ACHN (cell line): ENCODE results near the gene GRAMD1B.

Experiments used
- DNase-seq: peaks from one replicate; pipeline ENCODE4 v3.0.0-alpha.2; 2015
- in situ Hi-C: cut with HindIII; loops from 2 replicates; pipeline ENCODE4 v1.10.0; 2017; ENCODE audit warnings: low sequenced_read_pairs, low pct_ligation_motif_present, low pct_unique_long_range_greater_than_20kb

The GRAMD1B gene

DNA sequence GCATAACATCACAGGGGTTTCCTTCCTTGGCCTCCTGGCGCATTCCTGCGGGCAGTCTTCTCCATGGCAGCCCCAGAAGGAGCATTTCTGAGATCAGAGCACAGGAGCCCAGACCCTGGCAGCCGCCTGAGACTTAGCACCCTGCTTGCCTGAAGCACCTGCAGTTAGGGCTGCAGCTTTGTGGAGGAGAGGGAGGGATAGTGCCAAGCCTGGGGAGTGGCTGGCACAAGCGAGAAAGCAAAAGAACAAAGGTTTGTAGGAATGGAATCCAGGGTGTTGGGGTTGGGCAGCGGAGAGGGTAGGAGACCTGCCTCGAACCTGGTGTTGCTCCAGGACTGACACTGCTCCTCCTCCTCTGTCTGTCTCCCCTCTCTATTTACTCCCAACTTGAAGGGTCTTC is 157.5 kb downstream of the GRAMD1B start:
- no peak for DNase-seq
- in situ Hi-C loops: no loop called here

- in situ Hi-C loops: no loop called here
Measured at GRCh38 chr11:123588117-123588863, 158.2 kb downstream of the GRAMD1B start.

GRCh38 chr11:123588864-123589262 is 158.8 kb downstream of the GRAMD1B start:
- in situ Hi-C loops: no loop called here
- no peak for DNase-seq

More at GRCh38 chr11:123588117-123588863, 158.2 kb downstream of the GRAMD1B start:
- no peak for DNase-seq

GRCh38 chr11:123590296-123590912 is 160.3 kb downstream of the GRAMD1B start:
- peak; percentile 85 for DNase-seq
- in situ Hi-C loops: no loop called here

GRCh38 chr11:123593570-123593969 is 163.5 kb downstream of the GRAMD1B start:
- in situ Hi-C loops: no loop called here
- no peak for DNase-seq

DNA sequence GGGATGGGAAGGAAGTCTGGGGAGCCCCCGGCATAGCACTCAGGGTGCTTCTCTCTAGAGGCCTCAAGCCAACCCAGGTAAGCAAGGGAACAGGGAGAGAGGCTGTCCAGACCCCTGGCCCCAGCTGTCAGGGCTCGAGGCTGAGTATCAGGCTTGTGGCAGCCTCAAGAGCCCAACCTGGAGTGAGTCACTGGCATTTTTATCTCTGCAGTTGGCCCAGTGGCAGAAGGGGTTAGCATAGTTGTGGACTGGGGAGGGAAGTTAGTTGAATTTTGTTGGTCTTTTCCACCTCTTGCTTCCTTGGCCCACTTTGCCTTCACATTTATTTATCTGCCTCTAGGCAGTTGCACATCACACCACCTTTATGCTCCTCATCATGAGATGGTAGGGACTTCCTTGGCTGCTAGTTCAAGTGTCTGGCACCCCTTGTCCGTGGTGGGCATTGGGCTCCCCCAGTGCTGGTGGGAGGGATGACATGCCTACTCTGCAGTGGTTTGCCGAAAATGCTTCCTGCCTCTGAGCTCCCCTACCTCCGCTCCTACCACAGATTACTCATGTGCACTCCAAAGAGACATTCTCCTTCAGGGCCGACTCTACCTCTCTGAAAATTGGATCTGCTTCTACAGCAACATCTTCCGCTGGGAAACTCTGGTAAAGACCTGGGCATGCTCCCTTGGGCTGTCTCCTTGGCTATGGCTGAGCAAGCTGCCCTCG is 164.3 kb downstream of the GRAMD1B start:
- peak; percentile 24 for DNase-seq
- in situ Hi-C loops: no loop called here

DNA sequence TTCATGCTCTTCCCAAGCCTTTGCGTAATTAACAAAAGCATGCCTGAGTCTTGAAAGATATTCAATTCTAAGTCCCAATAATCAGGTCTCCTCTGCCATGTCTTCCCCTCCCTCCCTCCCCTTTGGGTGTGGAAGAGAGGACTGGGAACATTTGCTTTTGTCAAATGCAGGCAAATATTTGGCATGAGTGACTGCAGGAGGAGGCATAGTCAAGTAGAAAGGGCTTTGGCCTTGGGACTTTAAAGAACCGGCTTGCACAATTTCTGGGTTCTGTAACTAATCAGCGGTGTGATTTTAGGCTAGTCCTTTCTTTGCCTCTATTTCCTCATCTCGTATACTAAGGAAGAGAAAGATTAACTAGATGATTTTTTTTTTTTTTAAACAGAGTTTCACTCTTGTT is 164.9 kb downstream of the GRAMD1B start:
- in situ Hi-C loops: no loop called here
- DNase-seq: no peak

- in situ Hi-C loops: no loop called here
- DNase-seq: no peak
Measured at GRCh38 chr11:123597859-123598258, 167.8 kb downstream of the GRAMD1B start.

DNA sequence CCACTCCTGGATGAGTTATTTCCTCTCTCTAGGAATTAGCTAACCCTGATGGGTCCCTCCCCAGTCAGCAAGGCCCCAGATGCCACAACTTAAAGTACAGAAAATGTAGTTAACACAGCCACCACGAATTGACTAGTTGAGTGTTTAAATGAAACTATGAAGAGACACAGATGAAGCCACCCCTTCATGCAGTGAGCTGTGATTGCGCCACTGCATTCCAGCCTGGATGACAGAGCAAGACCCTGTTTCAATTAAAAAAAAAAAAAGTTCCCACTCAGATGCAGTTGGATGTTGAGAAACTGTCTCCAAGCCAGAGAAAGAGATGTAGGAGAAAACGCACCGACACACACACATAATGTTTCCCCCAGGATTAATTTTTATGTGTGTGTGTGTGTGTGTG is 171.1 kb downstream of the GRAMD1B start:
- DNase-seq: no peak
- in situ Hi-C loops: no loop called here

- in situ Hi-C loops: no loop called here
- no peak for DNase-seq
Measured at GRCh38 chr11:123601743-123602142, 171.7 kb downstream of the GRAMD1B start.

DNA sequence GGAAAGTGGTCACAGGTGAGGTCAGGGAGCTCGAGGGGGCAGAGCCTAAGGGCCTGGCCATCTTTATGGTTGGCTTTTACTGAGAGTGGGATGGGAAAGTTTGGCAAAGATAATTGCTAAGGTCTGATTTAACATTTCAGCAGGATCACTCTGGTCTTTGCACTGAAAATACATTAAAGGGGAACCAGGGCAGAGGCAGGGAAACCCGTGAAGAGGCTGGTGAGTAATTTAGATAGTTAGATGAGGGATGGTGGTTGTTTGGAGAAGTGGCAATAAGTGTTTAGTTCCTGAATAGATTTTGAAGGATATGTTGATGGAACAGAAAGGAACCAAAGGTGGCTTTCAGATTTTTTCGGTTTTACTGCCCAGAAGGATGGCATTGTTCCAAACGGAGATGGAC is 173.6 kb downstream of the GRAMD1B start:
- DNase-seq: no peak
- in situ Hi-C loops: no loop called here

GRCh38 chr11:123607781-123608180 is 177.7 kb downstream of the GRAMD1B start:
- in situ Hi-C loops: no loop called here
- DNase-seq: no peak

- DNase-seq: no peak
- in situ Hi-C loops: no loop called here
Measured at GRCh38 chr11:123608371-123608770, 178.3 kb downstream of the GRAMD1B start.

GRCh38 chr11:123608945-123609344 is 178.9 kb downstream of the GRAMD1B start:
- in situ Hi-C loops: no loop called here
- no peak for DNase-seq

GRCh38 chr11:123611698-123612097 is 181.6 kb downstream of the GRAMD1B start:
- in situ Hi-C loops: no loop called here
- no peak for DNase-seq

- in situ Hi-C loops: no loop called here
- no peak for DNase-seq
Measured at GRCh38 chr11:123616505-123617198, 186.6 kb downstream of the GRAMD1B start.

GRCh38 chr11:123622576-123622975 is 192.5 kb downstream of the GRAMD1B start:
- in situ Hi-C loops: no loop called here
- DNase-seq: no peak

- in situ Hi-C loops: no loop called here
- no peak for DNase-seq
Measured at GRCh38 chr11:123624974-123625373, 194.9 kb downstream of the GRAMD1B start.
